GM12874 (cell line): ENCODE results near the gene CCDC85B.

Source experiments
- TF ChIP-seq, protein P1 (sequence below): IDR thresholded peaks from 2 replicates; pipeline ENCODE4 v1.5.1; 2011; ENCODE audit warnings: low read depth, mild to moderate bottlenecking, control low read depth, low read length, moderate library complexity; ENCODE audit not compliant: insufficient read depth

Gene CCDC85B

DNA sequence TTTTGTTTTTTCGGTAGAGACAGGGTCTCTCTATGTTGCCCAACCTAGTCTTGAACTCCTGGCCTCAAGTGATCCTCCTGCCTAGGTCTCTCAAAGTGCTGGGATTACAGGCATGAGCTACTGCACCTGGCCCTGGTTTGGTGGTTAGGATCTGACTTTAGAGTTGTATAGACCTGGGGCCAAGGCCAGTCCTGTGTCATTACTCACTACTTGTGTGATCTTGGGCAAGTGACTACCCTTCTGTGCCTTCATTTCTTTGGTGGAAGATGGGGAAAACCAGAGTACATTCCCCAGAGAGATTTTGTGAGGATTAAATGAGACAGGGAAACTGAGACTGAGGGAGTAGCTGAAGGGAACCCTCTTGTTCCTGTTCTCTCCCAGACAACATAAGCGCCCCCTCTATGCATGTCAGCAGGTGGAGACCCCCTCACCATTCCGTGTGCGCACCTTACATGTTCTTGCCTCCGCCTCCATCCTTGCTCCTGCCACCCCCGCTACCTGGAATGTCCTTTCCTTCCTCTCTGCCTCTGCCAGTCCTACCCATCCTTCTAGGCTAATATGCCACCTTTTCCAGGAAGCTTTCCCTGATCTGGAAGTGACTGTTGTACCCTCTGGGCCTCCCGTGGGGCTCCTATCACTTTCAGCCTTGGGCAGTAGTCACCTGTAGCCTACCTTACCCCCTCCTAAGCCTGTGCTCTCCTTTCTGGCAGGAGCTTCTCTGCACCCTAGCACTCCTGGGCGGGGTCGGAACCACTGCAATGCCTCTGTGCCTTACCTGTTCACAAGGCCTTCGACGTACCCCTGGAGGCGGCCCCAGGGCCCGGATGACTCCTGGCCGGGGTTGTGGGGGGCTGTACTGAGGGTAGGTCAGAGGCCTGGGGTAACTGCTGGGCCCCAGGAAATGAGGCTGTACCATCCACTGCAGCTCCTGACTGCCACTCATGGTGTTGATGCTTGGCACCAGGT, 5.8 kb downstream of the CCDC85B start:
- TF ChIP-seq, protein P1, sequence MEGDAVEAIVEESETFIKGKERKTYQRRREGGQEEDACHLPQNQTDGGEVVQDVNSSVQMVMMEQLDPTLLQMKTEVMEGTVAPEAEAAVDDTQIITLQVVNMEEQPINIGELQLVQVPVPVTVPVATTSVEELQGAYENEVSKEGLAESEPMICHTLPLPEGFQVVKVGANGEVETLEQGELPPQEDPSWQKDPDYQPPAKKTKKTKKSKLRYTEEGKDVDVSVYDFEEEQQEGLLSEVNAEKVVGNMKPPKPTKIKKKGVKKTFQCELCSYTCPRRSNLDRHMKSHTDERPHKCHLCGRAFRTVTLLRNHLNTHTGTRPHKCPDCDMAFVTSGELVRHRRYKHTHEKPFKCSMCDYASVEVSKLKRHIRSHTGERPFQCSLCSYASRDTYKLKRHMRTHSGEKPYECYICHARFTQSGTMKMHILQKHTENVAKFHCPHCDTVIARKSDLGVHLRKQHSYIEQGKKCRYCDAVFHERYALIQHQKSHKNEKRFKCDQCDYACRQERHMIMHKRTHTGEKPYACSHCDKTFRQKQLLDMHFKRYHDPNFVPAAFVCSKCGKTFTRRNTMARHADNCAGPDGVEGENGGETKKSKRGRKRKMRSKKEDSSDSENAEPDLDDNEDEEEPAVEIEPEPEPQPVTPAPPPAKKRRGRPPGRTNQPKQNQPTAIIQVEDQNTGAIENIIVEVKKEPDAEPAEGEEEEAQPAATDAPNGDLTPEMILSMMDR = no peak

DNA sequence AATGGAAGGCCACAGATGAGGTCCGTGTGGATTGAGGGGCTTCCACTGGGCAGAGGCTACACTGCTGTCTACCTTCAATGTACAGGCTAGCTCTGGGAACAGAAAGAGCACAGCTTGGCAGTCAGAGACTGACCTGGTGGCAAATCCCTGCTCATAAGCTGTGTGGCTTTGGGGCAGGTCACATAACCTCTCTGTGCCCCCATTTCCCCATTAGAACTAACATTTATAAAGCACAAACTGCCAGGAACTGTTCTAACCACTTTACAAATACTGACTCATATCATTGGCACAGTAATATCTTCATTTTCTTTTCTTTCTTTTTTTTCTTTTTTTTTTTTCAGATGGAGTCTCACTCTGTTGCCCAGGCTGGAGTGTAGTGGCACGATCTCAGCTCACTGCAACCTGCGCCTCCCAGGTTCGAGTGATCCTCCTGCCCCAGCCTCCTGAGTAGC, 6.6 kb downstream of the CCDC85B start:
- TF ChIP-seq, protein P1 = no peak

DNA sequence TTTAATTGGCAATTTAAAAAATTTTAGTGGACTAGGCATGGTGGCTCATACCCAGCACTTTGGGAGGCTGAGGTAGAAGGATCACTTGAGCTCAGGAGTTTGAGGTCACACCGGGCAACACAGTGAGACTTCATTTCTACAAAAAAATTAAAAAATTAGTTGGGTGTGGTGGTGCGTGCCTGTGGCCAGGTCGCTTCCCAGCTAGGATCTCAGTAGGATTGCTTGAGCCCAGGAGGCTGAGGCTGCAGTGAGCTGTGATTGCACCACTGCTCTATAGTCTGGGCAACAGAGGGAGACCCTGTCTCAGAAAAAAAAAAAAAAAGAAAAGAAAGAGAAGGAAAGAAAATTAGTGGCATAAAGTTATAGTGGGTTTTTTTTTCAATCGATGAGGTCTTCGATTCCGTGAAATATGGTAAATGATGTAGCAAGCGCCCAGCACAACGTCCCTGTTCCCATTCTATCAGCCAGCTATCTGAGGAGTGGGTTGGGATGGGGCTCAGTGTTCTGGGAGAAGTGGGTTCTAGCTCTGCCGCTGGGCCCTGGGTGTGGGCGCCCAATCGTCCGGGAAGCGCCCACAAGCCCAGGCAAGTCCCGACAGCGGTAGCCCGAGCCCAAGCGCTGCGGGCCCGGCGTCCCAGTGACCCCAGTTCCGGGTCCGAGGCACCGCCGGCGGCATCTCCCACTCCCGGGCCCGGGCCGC, 8.3 kb downstream of the CCDC85B start:
- TF ChIP-seq, protein P1 = no peak

DNA sequence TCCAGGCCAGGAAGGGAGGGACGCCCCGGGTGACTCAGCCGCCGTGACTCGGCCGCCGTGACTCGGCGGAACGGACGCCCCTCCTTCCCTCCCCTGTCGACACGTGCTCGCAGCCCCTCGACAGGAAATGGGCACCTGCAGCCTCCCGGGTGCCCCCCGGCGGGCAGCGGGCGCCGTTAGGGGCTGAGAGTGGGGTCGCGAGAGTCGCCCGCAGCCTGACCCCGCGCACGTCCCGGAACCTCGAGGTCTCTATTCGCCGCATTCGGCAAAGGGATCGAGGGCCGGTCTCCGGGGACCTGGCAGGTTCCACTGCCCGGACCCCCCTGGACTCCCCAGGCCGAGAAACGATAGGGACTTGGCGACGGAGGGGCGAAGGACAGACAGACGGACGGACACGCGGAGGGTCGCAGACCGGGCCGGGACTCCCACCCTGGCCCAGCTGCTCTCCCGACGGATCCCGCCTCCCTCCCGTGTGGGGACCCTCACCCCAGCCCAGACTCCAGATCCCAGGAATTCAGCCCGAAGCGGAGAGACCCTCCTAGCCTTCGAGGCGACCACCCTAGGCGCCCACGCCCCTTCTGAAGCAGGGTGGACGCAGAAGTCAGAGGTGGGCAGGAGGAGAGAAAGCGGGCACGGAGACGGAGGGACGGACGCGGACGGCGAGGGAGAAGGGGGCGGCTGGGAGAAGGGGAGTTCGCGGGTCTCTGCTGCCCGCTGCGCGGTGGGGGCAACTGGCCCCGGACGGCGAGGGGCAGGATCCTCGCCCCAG, 9.1 kb downstream of the CCDC85B start:
- TF ChIP-seq, protein P1 = no peak; the same call in 1 of the 2 replicates

DNA sequence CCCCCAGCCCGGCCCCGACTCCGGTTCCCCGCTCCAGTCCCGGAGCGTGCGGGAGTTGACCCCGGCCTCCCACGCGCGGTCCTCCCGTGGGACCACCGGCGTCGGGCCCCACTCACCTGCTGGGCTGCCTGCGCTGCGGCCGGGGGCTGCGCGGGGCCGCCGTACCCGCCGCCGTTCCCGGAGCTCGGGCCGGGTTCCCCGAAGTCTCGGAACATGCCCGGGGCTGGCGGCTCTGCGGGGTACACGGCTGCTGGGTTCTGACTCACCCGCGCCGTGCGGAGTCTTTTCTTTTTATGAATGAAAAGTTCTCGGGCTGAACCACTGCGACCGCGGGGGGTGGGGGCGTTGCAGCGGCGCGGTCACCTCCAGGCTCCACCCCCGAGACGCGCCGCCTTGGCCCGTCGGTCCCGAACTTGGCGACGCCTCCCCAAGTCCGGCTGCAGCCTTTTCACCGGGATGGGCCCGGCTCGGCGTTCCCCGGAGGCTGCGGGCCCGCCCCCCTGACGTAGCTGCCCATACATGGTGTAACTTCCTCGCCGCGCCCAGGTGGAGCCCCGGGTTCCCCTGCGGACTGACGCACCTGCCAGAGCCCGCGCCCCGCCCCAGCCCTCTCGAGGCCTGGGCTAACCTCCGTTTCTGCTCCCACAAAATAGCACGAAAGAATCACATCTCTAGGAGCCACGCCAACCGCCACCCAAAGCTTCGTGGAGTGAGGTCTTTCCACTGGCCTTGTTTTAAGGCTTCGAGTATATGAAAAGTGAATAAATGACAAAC, 9.8 kb downstream of the CCDC85B start, which contains the start of gene FOSL1:
FOSL1 (minus strand) TSS at position 264 of the 774 bp plus-strand sequence; CDS start at position 215, 49 bp downstream.
- TF ChIP-seq, protein P1 = no peak

DNA sequence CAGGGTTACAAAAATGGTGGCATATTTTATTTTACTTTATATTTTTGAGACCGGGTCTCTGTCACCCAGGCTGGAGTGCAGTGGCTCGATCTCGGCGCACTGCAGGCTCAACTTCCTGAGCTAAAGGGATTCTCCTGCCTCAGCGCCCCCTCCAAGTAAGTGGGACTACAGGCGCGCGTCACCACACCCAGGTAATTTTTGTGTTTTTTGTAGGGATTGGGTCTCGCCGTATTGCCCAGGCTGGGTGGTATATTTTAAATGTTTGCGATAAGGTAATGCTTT, 10.4 kb downstream of the CCDC85B start:
- TF ChIP-seq, protein P1 = no peak
